ENCODE data around the gene AASDH. TPM values are rescaled to one million over a fixed set of nuclear protein-coding genes. Genes with fewer than 3 reads are reported as not detected.

The AASDH gene
- total RNA-seq, 2 donors from 2014 or later = 10.5 to 10.7 TPM

DNA sequence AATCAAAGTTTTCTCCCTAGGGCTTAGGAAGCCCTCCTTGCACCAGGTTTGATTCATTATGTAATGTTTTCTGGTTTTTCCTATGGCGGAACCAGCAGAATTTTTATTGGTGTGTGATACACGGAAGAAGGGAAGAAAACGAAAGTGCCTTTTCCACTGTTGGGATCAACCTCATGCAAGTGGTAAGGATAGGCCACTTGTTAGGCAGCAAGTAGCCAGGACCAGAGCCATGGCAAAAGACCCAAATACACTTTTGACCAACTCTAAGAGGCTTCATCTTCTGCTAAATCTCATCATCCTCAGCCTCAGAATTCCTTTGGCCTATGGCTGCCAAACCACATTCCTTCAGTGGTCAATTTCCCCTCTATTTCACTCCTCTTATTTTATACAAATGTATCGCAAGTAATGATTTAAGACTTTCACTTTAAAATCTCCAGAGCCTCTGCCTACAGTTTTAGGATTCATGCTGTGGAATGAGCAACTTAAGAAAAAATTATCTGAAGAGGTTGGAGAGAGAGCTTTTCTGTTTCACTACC, 26.9 kb upstream of the AASDH start:
- H3K36me3 Mint-ChIP-seq = no peaks in the 10 kb centered on the region
- no peak overlapping the region for H3K27ac Mint-ChIP-seq
- DNase-seq (ENCODE audit: low spot score) = no peak
- ATAC-seq = no peak
- peaks cover 4 to 6% of the 10 kb centered on the region in 2 donors for H3K4me1 Mint-ChIP-seq (ENCODE audit: low read depth in 2 of 2)
- no peaks in the 10 kb centered on the region for H3K27me3 Mint-ChIP-seq
- no peaks in the 10 kb centered on the region for H3K9me3 Mint-ChIP-seq
- no peak overlapping the region for H3K4me3 Mint-ChIP-seq

DNA sequence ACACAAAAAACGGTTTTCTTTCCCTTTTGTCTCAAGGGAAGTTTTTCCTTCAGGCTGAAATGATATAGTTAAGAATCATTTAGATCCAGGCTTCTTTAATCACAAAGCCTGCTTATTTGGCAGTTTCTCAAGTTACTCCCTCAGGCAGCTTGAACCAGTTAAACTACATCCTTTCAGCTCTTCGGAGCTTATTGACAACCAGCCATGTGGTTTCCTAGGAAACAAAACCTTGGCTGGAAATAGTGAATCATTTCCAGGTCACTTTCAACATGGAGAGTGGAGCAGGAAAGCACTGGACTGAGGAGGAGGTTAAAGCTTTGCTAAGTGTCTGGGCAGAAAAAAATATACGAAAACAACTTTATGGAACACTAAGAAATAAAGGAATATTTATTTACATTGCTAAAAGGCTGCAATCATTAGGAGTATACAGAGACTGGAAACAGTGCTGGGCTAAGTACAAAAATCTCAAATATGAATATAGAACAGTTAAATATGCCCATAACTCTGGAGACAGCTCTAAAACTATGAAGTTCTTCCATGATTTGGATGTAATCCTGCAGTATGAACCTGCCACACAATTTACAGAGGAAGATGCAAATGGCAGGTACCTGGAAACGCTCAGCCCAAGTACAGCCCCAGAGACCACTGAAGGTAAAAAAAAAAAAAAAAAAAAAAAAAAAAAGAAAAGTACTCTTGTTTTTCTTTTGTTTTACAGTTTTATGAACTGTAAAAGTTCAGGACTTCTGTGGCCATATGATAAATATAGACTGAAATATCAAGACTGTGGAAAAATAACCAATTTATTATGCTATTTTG, 23.2 kb upstream of the AASDH start:
- Mint-ChIP-seq H3K27ac (no peak overlapping the region), H3K9me3 (no peaks in the 10 kb centered on the region), H3K36me3 (no peaks in the 10 kb centered on the region), H3K4me1 (ENCODE audit: low read depth in 2 of 2) (peaks cover 4 to 8% of the 10 kb centered on the region in 2 donors), H3K4me3 (no peak overlapping the region), H3K27me3 (no peaks in the 10 kb centered on the region)
- DNase-seq (ENCODE audit: low spot score) (no peak), ATAC-seq (no peak)

DNA sequence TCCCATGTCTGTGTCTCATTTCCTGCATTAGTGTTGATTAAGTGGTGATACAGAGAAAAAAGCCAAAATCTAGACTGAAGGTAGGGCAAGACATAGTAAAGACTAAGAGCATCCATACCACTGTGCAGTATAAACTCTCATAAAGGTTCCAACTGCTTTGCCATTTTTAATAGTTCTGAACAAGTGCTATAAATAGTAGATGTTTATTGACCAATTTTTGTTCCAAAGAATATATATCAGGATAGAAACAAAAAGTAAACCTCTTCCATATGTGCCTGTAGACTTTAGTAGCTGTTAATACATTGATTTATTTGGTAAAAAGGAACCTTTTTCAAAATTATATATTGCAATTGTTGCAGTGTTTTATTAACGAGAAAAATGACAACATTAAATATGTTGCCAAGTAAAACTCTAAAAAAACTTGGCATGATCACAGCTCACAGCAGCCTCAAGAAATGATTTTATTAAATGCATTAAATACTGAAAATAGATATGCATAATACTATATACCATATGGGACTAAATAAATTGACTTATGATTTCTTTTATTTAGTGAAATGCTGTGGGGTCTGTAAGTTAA, 22.3 kb upstream of the AASDH start:
- H3K4me1 Mint-ChIP-seq (ENCODE audit: low read depth in 2 of 2) = peaks cover 4 to 8% of the 10 kb centered on the region in 2 donors
- H3K9me3 Mint-ChIP-seq = no peaks in the 10 kb centered on the region
- H3K4me3 Mint-ChIP-seq = no peak overlapping the region
- no peak overlapping the region for H3K27ac Mint-ChIP-seq
- H3K36me3 Mint-ChIP-seq = no peaks in the 10 kb centered on the region
- no peaks in the 10 kb centered on the region for H3K27me3 Mint-ChIP-seq
- ATAC-seq = no peak
- no peak for DNase-seq (ENCODE audit: low spot score)

DNA sequence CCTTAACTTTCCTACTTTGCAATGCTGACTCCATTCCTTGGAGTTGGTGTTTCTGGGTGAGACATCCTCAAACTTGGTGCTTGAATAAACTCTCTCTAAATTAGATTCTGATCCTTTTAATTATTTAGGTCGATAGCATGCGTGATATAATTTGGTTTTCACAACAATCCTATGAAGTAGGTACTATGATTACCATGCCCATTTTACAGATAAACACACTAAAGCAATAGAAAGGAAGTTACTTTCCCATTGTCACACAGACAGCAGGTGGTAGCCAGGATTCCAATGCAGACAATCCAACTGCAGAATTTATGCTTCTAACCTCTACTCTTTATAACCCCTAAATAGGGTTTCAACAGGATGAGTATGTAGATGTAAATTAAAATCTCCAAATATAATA, 21.7 kb upstream of the AASDH start:
- Mint-ChIP-seq H3K27me3 (no peaks in the 10 kb centered on the region), H3K27ac (no peak overlapping the region)

DNA sequence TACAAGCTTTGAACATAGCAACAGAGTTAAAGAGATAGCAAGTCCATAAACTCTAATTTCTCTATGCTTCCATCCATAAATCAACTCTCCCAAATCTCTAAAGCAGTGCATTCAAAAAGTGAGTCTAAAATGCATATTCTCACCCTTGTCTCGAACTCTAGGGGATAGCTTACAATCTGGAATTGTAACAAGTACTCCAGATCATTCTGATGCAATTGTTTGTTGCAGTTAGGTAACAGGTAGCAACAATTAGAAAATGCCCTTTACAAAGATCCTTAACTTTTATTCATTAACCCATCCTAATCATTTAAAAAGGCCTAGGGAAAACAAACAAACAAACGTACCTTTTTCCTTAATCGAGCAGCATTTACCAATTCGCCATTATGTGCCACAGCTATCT, 18.9 kb upstream of the AASDH start:
- H3K9me3 Mint-ChIP-seq = no peaks in the 10 kb centered on the region
- H3K36me3 Mint-ChIP-seq = no peaks in the 10 kb centered on the region

More for the DNA sequence above, 21.7 kb upstream of the AASDH start:
- H3K4me3 Mint-ChIP-seq = no peak overlapping the region
- no peaks in the 10 kb centered on the region for H3K36me3 Mint-ChIP-seq
- ATAC-seq (no peak), DNase-seq (ENCODE audit: low spot score) (no peak)
- no peaks in the 10 kb centered on the region for H3K9me3 Mint-ChIP-seq
- H3K4me1 Mint-ChIP-seq (ENCODE audit: low read depth in 2 of 2) = peaks cover 4 to 8% of the 10 kb centered on the region in 2 donors

DNA sequence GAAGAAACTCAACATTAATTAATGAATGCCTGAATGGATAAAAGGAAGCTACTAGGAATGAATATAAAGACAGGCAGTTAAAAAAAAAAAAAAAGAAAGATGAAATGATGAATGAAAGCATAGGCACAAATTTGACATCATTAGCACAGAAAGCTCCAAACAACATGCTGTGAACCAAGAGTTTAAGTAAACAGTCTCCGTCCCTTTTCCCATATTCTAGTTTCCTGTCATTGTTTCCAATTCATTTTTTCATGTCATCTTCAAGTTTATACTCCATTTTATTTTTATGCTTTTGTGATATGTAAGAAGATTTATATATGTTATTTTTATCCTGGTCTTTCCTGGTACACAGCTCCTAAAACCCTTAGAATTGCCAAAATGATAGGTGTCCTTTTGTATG, 17.7 kb upstream of the AASDH start:
- H3K27me3 Mint-ChIP-seq = no peaks in the 10 kb centered on the region
- DNase-seq (ENCODE audit: low spot score) = no peak
- ATAC-seq = no peak
- H3K36me3 Mint-ChIP-seq = peaks cover 3% of the 10 kb centered on the region
- H3K27ac Mint-ChIP-seq = no peak overlapping the region
- peaks cover 0 to 3% of the 10 kb centered on the region in 2 donors for H3K4me1 Mint-ChIP-seq (ENCODE audit: low read depth in 2 of 2)
- no peaks in the 10 kb centered on the region for H3K9me3 Mint-ChIP-seq
- no peak overlapping the region for H3K4me3 Mint-ChIP-seq

More for the DNA sequence above, 18.9 kb upstream of the AASDH start:
- DNase-seq (ENCODE audit: low spot score) = no peak
- Mint-ChIP-seq H3K4me1 (ENCODE audit: low read depth in 2 of 2) (peaks cover 3 to 4% of the 10 kb centered on the region in 2 donors), H3K4me3 (no peak overlapping the region), H3K27me3 (no peaks in the 10 kb centered on the region), H3K27ac (no peak overlapping the region)
- no peak for ATAC-seq

DNA sequence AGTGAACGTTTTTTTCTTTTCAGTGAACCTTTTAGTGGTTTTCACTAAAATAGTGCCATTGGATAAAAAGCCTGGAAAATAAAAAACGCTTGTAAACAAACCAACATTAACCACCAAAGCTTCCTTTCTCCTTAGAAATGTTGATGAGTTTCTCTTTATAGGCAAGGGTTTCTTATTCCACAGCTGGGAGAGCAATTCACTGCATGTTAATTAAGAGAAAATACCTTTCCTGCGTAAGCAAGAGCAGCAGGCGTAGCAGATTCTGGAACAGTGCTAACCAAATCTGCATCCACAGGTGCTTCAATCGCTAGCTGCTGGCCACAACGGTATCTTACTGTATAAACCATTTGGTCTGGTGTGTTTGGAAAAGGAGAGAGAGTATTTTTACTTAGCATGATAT, 13.3 kb upstream of the AASDH start:
- no peak overlapping the region for H3K4me3 Mint-ChIP-seq
- no peak overlapping the region for H3K27ac Mint-ChIP-seq
- peaks cover 5% of the 10 kb centered on the region for H3K36me3 Mint-ChIP-seq
- no peak for ATAC-seq
- H3K27me3 Mint-ChIP-seq = no peaks in the 10 kb centered on the region
- no peak for DNase-seq (ENCODE audit: low spot score)
- H3K4me1 Mint-ChIP-seq (ENCODE audit: low read depth in 2 of 2) = no peaks in the 10 kb centered on the region
- H3K9me3 Mint-ChIP-seq = no peaks in the 10 kb centered on the region

DNA sequence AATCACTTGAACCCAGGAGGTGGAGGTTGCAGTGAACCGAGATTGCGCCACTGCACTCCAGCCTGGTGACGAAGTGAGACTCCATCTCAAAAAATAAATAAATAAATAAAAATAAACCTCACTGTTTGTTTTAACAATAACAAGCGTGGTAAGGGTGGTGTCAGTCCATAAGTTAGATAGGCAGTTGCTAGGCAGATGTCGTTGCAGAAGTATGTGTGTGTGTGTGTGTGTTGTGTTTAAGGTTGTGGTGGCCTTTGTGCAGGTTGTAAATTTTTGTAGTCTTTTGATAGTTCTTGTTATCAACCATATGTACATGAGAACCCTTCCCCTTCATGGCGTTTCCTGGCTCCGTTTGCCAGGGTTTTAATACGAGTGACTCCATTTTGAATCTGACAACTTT, 4.0 kb upstream of the AASDH start:
- Mint-ChIP-seq H3K36me3 (no peaks in the 10 kb centered on the region), H3K9me3 (no peaks in the 10 kb centered on the region), H3K27ac (no peak overlapping the region), H3K27me3 (no peaks in the 10 kb centered on the region), H3K4me1 (ENCODE audit: low read depth in 2 of 2) (peaks cover 22 to 26% of the 10 kb centered on the region in 2 donors), H3K4me3 (no peak overlapping the region)
- ATAC-seq = no peak
- no peak for DNase-seq (ENCODE audit: low spot score)

DNA sequence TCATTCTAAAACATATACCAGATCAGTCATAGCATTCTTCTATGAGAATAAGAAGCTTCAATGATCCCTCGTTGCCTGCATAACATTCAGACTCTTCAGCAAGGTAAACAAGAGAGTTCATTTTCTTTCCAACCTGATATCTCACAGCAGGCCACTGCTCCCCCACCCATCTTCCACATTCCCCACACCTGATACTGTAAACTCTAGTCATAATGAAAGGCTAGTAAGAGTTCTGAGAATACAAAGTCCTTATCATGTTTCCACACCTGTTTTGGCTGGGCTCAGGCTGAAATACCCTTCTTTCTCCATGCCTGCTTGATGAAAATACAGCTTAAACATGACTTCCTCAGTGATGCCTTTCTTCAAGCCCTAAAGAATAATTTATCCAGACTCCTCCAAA, 2.3 kb upstream of the AASDH start:
- H3K27me3 Mint-ChIP-seq = no peaks in the 10 kb centered on the region
- peak overlapping the region; percentile 98 to 99 for H3K27ac Mint-ChIP-seq
- DNase-seq (ENCODE audit: low spot score) (no peak), ATAC-seq (no peak)
- peaks cover 22 to 26% of the 10 kb centered on the region in 2 donors for H3K4me1 Mint-ChIP-seq (ENCODE audit: low read depth in 2 of 2)
- no peaks in the 10 kb centered on the region for H3K9me3 Mint-ChIP-seq
- H3K4me3 Mint-ChIP-seq = peak overlapping the region; percentile 98
- H3K36me3 Mint-ChIP-seq = no peaks in the 10 kb centered on the region

DNA sequence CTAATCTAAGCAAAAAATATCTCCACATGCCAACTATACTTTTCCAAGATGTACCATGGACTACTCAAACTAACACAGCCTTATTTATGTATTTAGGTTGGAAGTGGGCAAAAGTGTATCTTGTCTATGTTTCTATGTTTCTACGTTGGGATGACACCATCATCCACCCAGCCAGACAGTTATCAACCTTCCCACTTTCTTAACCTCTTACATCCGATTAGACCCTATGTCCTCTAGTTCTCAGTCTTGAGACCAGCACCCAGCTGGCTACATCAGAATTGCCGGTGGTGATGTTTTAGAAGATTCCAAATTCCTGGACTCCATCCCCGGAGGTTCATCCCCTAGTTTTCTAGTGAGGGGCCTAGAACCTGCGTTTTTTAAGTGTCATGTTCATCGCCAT, 1.0 kb upstream of the AASDH start:
- no peaks in the 10 kb centered on the region for H3K9me3 Mint-ChIP-seq
- peak overlapping the region; percentile 98 for H3K4me3 Mint-ChIP-seq
- DNase-seq (ENCODE audit: low spot score) (no peak), ATAC-seq (no peak)
- H3K27me3 Mint-ChIP-seq = no peaks in the 10 kb centered on the region
- peaks cover 22 to 29% of the 10 kb centered on the region in 2 donors for H3K4me1 Mint-ChIP-seq (ENCODE audit: low read depth in 2 of 2)
- H3K36me3 Mint-ChIP-seq = no peaks in the 10 kb centered on the region
- H3K27ac Mint-ChIP-seq = peak overlapping the region; percentile 98 to 99

DNA sequence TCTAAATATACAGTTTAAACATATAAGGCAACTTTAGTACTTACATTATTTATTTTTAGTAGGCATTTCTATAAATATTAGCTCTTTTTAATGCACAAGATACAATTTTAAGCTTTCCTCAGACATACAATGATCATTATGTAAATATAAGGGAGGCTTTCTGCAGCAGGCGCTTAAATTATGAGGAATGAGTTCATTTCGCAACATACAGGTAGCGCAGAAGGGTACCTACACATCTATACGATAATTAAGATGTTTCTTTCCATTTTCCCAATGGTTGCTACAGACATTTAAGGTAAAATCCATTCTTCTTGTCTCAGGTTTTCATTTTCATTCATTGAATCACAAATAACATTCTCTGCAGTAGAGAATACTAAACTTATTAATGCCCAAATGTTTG, 1.2 kb downstream of the AASDH start:
- Mint-ChIP-seq H3K36me3 (no peaks in the 10 kb centered on the region), H3K9me3 (no peaks in the 10 kb centered on the region), H3K4me1 (ENCODE audit: low read depth in 2 of 2) (peaks cover 22 to 29% of the 10 kb centered on the region in 2 donors), H3K4me3 (peak overlapping the region; percentile 98), H3K27me3 (no peaks in the 10 kb centered on the region), H3K27ac (peak overlapping the region; percentile 98 to 99)
- no peak for ATAC-seq
- DNase-seq (ENCODE audit: low spot score) = no peak

DNA sequence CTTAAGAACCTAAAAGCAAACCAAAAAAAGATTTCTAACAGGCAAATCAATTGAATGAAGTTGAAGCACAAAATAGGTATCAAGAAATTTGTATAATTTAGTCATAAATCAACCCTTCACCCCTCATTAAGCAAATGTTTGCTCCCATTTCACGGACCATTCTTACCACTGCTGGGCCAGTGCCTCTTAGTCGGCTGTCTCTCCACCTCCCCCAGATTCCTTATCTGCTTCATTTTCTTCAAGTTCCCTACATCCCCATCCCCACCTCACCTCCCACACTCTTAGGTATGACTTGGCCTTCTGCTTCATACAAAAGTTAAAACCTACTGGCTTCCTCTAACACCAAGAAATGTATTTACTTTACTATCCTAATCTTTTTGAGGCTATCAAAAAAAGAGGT, 11.8 kb downstream of the AASDH start:
- H3K27me3 Mint-ChIP-seq = no peaks in the 10 kb centered on the region
- DNase-seq (ENCODE audit: low spot score) (no peak), ATAC-seq (no peak)
- peaks cover 5 to 6% of the 10 kb centered on the region in 2 donors for H3K4me1 Mint-ChIP-seq (ENCODE audit: low read depth in 2 of 2)
- peaks cover 5% of the 10 kb centered on the region for H3K36me3 Mint-ChIP-seq
- H3K9me3 Mint-ChIP-seq = no peaks in the 10 kb centered on the region
- H3K4me3 Mint-ChIP-seq = no peak overlapping the region
- peak overlapping the region in 1 of 2 donors; percentile 23 for H3K27ac Mint-ChIP-seq

DNA sequence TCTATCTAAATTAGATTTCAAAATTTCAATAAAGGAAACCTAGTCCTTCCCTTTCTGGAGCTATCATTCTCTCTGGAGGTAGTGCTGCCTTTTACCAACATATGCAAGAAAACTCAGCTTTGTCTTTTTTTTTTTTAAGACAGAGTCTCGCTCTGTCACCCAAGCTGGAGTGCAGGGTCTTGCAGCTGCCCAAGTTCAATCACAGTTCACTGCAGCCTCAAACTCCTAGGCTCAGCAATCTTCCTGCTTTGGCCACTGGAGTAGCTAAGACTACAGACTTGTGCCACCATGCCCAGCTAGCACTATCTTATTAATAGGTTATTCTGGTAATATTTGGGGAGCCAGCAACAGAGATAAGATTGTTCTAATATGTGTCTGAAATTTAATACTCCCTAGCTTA, 12.3 kb downstream of the AASDH start:
- Mint-ChIP-seq H3K27me3 (no peaks in the 10 kb centered on the region), H3K36me3 (peaks cover 8% of the 10 kb centered on the region)
- ATAC-seq = no peak

DNA sequence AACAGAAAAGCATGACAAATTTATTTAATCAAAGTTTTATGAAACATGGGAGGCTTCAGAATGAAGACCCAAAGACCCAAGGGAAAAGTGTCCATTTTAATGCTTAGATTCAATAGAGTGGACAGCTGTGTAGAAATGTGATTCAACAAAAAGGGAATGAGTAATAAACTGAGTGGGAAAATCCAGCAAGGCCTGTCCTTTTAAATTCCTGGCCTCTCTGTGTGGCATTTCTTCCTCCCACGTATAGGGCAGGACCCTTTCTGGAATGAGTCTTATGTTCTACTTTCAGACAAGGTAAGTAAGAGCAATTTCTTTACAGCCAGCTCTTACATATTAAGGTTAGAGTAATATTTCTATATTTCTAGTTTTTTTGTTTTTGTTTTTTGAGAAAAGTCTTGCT, 14.5 kb downstream of the AASDH start:
- H3K27me3 Mint-ChIP-seq = no peaks in the 10 kb centered on the region
- H3K9me3 Mint-ChIP-seq = no peaks in the 10 kb centered on the region
- no peak overlapping the region for H3K27ac Mint-ChIP-seq
- DNase-seq (ENCODE audit: low spot score) (no peak), ATAC-seq (no peak)
- no peak overlapping the region for H3K4me3 Mint-ChIP-seq
- peaks cover 5 to 6% of the 10 kb centered on the region in 2 donors for H3K4me1 Mint-ChIP-seq (ENCODE audit: low read depth in 2 of 2)
- peaks cover 13% of the 10 kb centered on the region for H3K36me3 Mint-ChIP-seq

More for the DNA sequence above, 12.3 kb downstream of the AASDH start:
- H3K9me3 Mint-ChIP-seq = no peaks in the 10 kb centered on the region
- no peak for DNase-seq (ENCODE audit: low spot score)
- peaks cover 5 to 6% of the 10 kb centered on the region in 2 donors for H3K4me1 Mint-ChIP-seq (ENCODE audit: low read depth in 2 of 2)
- no peak overlapping the region for H3K4me3 Mint-ChIP-seq
- H3K27ac Mint-ChIP-seq = peak overlapping the region in 1 of 2 donors; percentile 23

All from natural killer cell treated with Interleukin-12 subunit alpha and Interleukin-12 subunit beta and Interleukin-15 and Interleukin-18, amount 100 ng/mL, for 72 hours (primary cell).